ENCODE data around the gene LST1.

LST1 gene

DNA sequence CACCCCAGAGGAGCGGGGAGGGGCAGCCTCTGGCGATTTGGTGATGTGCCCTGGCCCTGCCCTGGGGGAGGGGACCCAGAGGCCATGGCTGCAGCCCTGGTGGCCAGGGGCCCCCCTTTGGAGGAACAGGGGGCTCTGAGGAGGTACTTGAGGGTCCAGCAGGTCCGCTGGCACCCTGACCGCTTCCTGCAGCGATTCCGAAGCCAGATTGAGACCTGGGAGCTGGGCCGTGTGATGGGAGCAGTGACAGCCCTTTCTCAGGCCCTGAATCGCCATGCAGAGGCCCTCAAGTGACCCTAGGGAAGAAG is 27.8 kb upstream of the LST1 start:
- H3K36me3 ChIP-seq, result no peaks in the 10 kb centered on the region
- H3K27me3 ChIP-seq, result no peaks in the 10 kb centered on the region
- TF ChIP-seq, protein P1, sequence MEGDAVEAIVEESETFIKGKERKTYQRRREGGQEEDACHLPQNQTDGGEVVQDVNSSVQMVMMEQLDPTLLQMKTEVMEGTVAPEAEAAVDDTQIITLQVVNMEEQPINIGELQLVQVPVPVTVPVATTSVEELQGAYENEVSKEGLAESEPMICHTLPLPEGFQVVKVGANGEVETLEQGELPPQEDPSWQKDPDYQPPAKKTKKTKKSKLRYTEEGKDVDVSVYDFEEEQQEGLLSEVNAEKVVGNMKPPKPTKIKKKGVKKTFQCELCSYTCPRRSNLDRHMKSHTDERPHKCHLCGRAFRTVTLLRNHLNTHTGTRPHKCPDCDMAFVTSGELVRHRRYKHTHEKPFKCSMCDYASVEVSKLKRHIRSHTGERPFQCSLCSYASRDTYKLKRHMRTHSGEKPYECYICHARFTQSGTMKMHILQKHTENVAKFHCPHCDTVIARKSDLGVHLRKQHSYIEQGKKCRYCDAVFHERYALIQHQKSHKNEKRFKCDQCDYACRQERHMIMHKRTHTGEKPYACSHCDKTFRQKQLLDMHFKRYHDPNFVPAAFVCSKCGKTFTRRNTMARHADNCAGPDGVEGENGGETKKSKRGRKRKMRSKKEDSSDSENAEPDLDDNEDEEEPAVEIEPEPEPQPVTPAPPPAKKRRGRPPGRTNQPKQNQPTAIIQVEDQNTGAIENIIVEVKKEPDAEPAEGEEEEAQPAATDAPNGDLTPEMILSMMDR (IDR thresholded peaks at IDR 0.05), result no peak
- H3K9me3 ChIP-seq, result no peaks in the 10 kb centered on the region
- peak overlapping the region; percentile 98 for H3K27ac ChIP-seq
- peaks cover 69 to 70% of the 10 kb centered on the region in 2 experiments for H3K4me1 ChIP-seq (ENCODE audit: control insufficient read depth in 1 of 2, insufficient read depth in 1 of 2, low read depth in 1 of 2, low read length in 1 of 2)
- peak overlapping the region; percentile 62 to 68 for H3K4me3 ChIP-seq (ENCODE audit: low read depth in 1 of 2, low read length in 1 of 2)

DNA sequence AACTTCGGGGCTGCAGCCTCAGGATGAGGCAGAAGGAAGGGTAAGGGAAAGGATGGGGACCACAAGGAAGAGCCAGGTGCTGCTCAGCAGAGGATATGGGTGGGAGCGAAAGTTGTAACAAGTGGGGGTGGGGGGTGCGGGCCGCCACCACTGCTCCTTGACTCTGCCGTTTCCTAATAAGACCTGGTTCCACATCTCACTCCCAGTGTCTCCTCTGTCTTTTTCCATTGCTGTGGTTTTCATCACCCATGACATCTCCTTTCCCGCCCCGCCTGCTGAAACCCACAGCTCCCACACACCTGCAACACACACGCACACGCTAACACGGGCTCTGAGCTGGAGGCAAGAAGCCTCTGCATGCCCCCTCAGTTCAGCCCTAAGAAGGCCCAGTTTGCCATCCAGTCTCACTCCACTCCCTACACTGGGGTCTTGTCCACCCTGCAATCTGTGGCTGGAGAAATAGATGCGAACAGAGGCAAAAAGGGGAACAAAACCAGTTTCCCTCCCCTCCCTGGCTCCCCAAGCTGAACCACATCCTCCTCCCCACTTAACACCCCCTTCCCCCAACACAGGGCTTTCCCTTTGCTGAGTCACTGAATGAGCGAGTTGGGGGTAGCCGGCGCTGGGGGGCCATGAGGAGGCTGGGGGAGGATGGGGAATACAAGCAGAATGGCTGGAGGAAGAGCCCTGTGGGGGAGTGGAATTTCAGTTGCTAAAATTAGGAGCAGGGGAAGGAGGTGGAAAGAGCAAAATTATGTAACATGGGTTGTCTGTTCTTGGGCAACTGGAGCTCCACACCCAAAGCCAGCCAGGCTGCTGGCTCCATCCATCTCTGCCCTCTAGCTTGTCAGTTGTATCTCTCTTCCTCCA is 27.2 kb upstream of the LST1 start:
- peak overlapping the region; percentile 62 to 68 for H3K4me3 ChIP-seq (ENCODE audit: low read depth in 1 of 2, low read length in 1 of 2)
- no peaks in the 10 kb centered on the region for H3K27me3 ChIP-seq
- TF ChIP-seq, protein P1 (IDR thresholded peaks at IDR 0.05), result peak; percentile 16
- peak overlapping the region; percentile 98 for H3K27ac ChIP-seq
- peaks cover 67 to 68% of the 10 kb centered on the region in 2 experiments for H3K4me1 ChIP-seq (ENCODE audit: control insufficient read depth in 1 of 2, insufficient read depth in 1 of 2, low read depth in 1 of 2, low read length in 1 of 2)
- no peaks in the 10 kb centered on the region for H3K9me3 ChIP-seq
- H3K36me3 ChIP-seq, result no peaks in the 10 kb centered on the region

DNA sequence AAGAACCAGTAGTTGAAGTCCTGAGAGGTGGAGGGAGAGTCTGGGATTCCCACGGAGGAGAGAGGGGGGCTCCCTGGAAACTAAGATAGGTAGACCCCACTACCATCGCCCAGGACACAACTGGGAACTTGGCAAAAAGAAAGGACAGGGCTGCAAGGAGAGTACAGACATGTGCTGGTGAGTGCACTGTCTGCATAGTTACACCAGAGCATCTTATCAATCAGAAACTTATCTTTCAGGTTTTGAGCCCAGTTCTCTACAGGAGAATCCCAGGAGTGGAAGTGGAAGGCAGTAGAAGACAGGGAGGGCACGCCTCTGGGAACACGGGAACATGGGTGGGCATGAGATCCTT is 26.5 kb upstream of the LST1 start:
- TF ChIP-seq, protein P1 (IDR thresholded peaks at IDR 0.05), result no peak
- Histone ChIP-seq H3K4me1 (ENCODE audit: control insufficient read depth in 1 of 2, insufficient read depth in 1 of 2, low read depth in 1 of 2, low read length in 1 of 2) (peaks cover 67 to 68% of the 10 kb centered on the region in 2 experiments), H3K9me3 (no peaks in the 10 kb centered on the region), H3K36me3 (no peaks in the 10 kb centered on the region), H3K27me3 (no peaks in the 10 kb centered on the region), H3K27ac (peak overlapping the region; percentile 98), H3K4me3 (ENCODE audit: low read depth in 1 of 2, low read length in 1 of 2) (peak overlapping the region; percentile 62 to 68)

DNA sequence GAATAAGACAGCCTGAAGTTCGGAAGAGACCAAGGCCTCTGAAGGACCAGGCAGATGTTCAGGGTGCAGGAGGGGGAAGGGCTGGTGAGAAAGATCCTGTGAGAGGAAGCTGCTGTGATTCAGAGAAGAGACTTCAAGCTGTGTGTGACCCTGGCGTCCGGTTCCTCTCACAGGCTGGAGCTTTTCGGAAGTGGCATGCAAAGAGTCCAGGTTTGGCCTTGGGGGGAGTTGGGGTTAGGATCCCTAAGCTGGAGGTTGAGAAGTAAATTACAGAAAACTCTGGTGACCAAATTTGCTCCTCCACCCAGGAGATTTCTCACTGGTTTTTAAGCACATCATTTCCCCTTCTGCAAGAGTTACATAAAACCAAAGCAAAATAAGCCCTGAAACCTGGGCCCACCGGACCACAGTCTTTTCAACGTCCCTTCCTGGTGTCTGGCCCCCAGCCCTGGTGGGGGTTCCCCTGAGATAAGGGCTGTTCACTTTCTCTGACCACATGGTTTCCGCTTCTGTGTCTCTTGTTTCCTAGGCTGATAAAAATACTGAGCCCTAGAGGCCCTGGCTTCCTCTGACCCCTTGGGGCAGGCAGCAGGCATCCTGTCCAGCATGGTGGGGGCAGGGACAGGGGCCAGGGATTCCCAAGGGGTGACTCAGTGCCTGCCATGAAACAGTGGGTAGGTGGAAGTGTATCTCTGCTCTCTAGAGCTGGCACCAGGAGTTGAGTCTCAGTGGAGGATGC is 25.9 kb upstream of the LST1 start:
- H3K4me1 ChIP-seq (ENCODE audit: control insufficient read depth in 1 of 2, insufficient read depth in 1 of 2, low read depth in 1 of 2, low read length in 1 of 2), result peaks cover 67 to 68% of the 10 kb centered on the region in 2 experiments
- H3K4me3 ChIP-seq (ENCODE audit: low read depth in 1 of 2, low read length in 1 of 2), result peak overlapping the region; percentile 62 to 68

DNA sequence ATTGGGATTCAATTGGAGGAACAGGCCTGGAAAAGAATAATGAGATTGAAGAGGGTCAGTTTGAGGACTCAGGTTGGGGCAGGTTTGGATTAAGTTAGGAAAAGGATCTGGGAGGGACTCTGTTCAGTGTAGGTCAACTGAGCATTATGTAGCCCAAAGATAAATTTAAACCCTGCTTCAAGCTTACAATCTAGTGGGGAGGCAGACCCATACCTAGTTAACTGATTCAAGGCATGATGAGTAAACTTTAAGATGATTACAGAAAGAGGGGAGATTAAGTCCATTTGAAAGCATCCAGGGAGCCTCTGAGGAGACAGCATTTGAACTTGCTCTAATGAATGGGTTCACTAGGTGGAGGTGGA is 25.4 kb upstream of the LST1 start:
- H3K27ac ChIP-seq, result peak overlapping the region; percentile 98
- peaks cover 67 to 68% of the 10 kb centered on the region in 2 experiments for H3K4me1 ChIP-seq (ENCODE audit: control insufficient read depth in 1 of 2, insufficient read depth in 1 of 2, low read depth in 1 of 2, low read length in 1 of 2)
- no peaks in the 10 kb centered on the region for H3K36me3 ChIP-seq
- TF ChIP-seq, protein P1 (IDR thresholded peaks at IDR 0.05), result no peak
- no peaks in the 10 kb centered on the region for H3K27me3 ChIP-seq
- no peaks in the 10 kb centered on the region for H3K9me3 ChIP-seq
- H3K4me3 ChIP-seq (ENCODE audit: low read depth in 1 of 2, low read length in 1 of 2), result peak overlapping the region; percentile 62 to 68

More for the DNA sequence above, 25.9 kb upstream of the LST1 start:
- TF ChIP-seq, protein P1 (IDR thresholded peaks at IDR 0.05), result peak; percentile 46
- H3K27ac ChIP-seq, result peak overlapping the region; percentile 98
- no peaks in the 10 kb centered on the region for H3K36me3 ChIP-seq
- H3K27me3 ChIP-seq, result no peaks in the 10 kb centered on the region
- H3K9me3 ChIP-seq, result no peaks in the 10 kb centered on the region
